GM18951 (cell line): ENCODE data around the gene ZNF692.
A peak's percentile ranks its signal among the peaks of the same experiment; 100 is the strongest.
"Not testable (repeated sequence)": the region's sequence is repeated elsewhere in the genome, so short reads cannot be mapped to it uniquely, and the experiment has no call there.

Experiments
- POLR2A ChIP-seq: IDR thresholded peaks from 4 replicates; pipeline ENCODE4 v1.6.1; 2011; ENCODE audit warnings: mild to moderate bottlenecking; ENCODE audit not compliant: insufficient read length, insufficient read depth; ENCODE audit errors: extremely low read depth
- in situ Hi-C: fragments of 300-500 bp; cut with MboI; formaldehyde crosslinking; loops from one replicate; pipeline ENCODE4 v1.12.0; 2022; ENCODE audit warnings: low sequenced_read_pairs, mixed read lengths, inconsistent platforms; ENCODE audit not compliant: unreplicated experiment

The ZNF692 gene

GRCh38 chr1:248838357-248839167 lies 20.3 kb downstream of the ZNF692 start:
- in situ Hi-C loops = no loop called here
- peak; percentile 43 for TF ChIP-seq POLR2A

GRCh38 chr1:248837781-248838356 lies 21.0 kb downstream of the ZNF692 start, which contains the start of gene ZNF672:
Gene ZNF672 (plus strand): TSS chr1:248838224. CDS start chr1:248847275, 9,051 bp downstream.
- TF ChIP-seq POLR2A = peak; percentile 80
- in situ Hi-C loops = no loop called here

GRCh38 chr1:248837045-248837780 lies 21.7 kb downstream of the ZNF692 start:
- no peak for TF ChIP-seq POLR2A
- in situ Hi-C loops = no loop called here

- no peak for TF ChIP-seq POLR2A
- in situ Hi-C loops = no loop called here
These were observed 24.4 kb downstream of the ZNF692 start for GRCh38 chr1:248834343-248834940.

- in situ Hi-C loops = no loop called here
- TF ChIP-seq POLR2A = no peak
These were observed 27.0 kb downstream of the ZNF692 start for GRCh38 chr1:248831842-248832241.

GRCh38 chr1:248830718-248831017 lies 28.2 kb downstream of the ZNF692 start:
- in situ Hi-C loops = not testable (repeated sequence)

GRCh38 chr1:248828845-248829244 lies 30.0 kb downstream of the ZNF692 start:
- TF ChIP-seq POLR2A = no peak
- in situ Hi-C loops = no loop called here

- peak; percentile 77 for TF ChIP-seq POLR2A
- in situ Hi-C loops = no loop called here
These were observed 32.8 kb downstream of the ZNF692 start, which contains the start of gene SH3BP5L for GRCh38 chr1:248825909-248826760. Gene SH3BP5L (minus strand): TSS chr1:248825915. CDS start chr1:248824935, 980 bp downstream.

GRCh38 chr1:248825573-248825908 lies 33.3 kb downstream of the ZNF692 start:
- in situ Hi-C loops = no loop called here

GRCh38 chr1:248825136-248825535 lies 33.7 kb downstream of the ZNF692 start:
- in situ Hi-C loops = no loop called here
- TF ChIP-seq POLR2A = no peak

More at GRCh38 chr1:248825573-248825908, 33.3 kb downstream of the ZNF692 start:
- peak; percentile 6 for TF ChIP-seq POLR2A

GRCh38 chr1:248824701-248825100 lies 34.2 kb downstream of the ZNF692 start:
- no peak for TF ChIP-seq POLR2A
- in situ Hi-C loops = no loop called here

GRCh38 chr1:248824301-248824700 lies 34.6 kb downstream of the ZNF692 start:
- in situ Hi-C loops = no loop called here
- TF ChIP-seq POLR2A = no peak
